Endometrial microvascular endothelial cells (primary cell): ENCODE measurements around the gene CTIF. TPM values are rescaled to one million over a fixed set of nuclear protein-coding genes. Genes with fewer than 3 reads are reported as not detected.

Experiments
- in situ Hi-C: cut with HindIII; loops from 2 replicates; pipeline ENCODE4 v1.10.0; 2017; ENCODE audit warnings: low sequenced_read_pairs, low pct_unique_long_range_greater_than_20kb; ENCODE audit errors: inconsistent ontology term
- total RNA-seq: library from RNA; depleted of rRNA; stranded (reverse); fragments of >200 nt; gene quantifications from one replicate; pipeline ENCODE4 v1.2.3, GENCODE V29; 2015; ENCODE audit errors: inconsistent ontology term

Gene CTIF
- total RNA-seq, 1 donor from 2014 or later, result 13.2 TPM

GRCh38 chr18:48893608-48894600, 355.1 kb downstream of the CTIF start:
- in situ Hi-C loops, result no loop called here

GRCh38 chr18:48894799-48895346, 356.0 kb downstream of the CTIF start:
- in situ Hi-C loops, result no loop called here

GRCh38 chr18:48896326-48896874, 357.6 kb downstream of the CTIF start:
- in situ Hi-C loops, result no loop called here

- in situ Hi-C loops, result no loop called here
Observed at GRCh38 chr18:48896875-48897511, 358.2 kb downstream of the CTIF start.

- in situ Hi-C loops, result no loop called here
Observed at GRCh38 chr18:48897531-48897930, 358.7 kb downstream of the CTIF start.

- in situ Hi-C loops, result no loop called here
Observed at GRCh38 chr18:48898521-48898920, 359.7 kb downstream of the CTIF start.

GRCh38 chr18:48899558-48900174, 360.8 kb downstream of the CTIF start:
- in situ Hi-C loops, result no loop called here

- in situ Hi-C loops, result no loop called here
Observed at GRCh38 chr18:48900469-48900868, 361.6 kb downstream of the CTIF start.

- in situ Hi-C loops, result no loop called here
Observed at GRCh38 chr18:48901145-48902022, 362.6 kb downstream of the CTIF start.

GRCh38 chr18:48902023-48902855, 363.4 kb downstream of the CTIF start:
- in situ Hi-C loops, result no loop called here

- in situ Hi-C loops, result no loop called here
Observed at GRCh38 chr18:48902856-48903601, 364.2 kb downstream of the CTIF start.

GRCh38 chr18:48904091-48904490, 365.3 kb downstream of the CTIF start:
- in situ Hi-C loops, result no loop called here

GRCh38 chr18:48904847-48905394, 366.1 kb downstream of the CTIF start:
- in situ Hi-C loops, result no loop called here

- in situ Hi-C loops, result no loop called here
Observed at GRCh38 chr18:48905513-48905912, 366.7 kb downstream of the CTIF start.

GRCh38 chr18:48908916-48909315, 370.1 kb downstream of the CTIF start:
- in situ Hi-C loops, result no loop called here

GRCh38 chr18:48909721-48910120, 370.9 kb downstream of the CTIF start:
- in situ Hi-C loops, result no loop called here
